ENCODE data around the gene ALKBH5.

The ALKBH5 gene

GRCh38 chr17:18158022-18158600 lies 25.5 kb upstream of the ALKBH5 start:
- no peak for DNase-seq (ENCODE audit: low spot score)
- FAIRE-seq, result no peak

- DNase-seq (ENCODE audit: low spot score) (no peak), FAIRE-seq (no peak)
These were observed 24.0 kb upstream of the ALKBH5 start for GRCh38 chr17:18159551-18160120.

- FAIRE-seq (no peak), DNase-seq (ENCODE audit: low spot score) (no peak)
These were observed 23.3 kb upstream of the ALKBH5 start for GRCh38 chr17:18160128-18160856.

GRCh38 chr17:18161207-18162145 lies 22.2 kb upstream of the ALKBH5 start:
- DNase-seq (ENCODE audit: low spot score), result no peak
- no peak for FAIRE-seq

GRCh38 chr17:18163547-18163946 lies 20.1 kb upstream of the ALKBH5 start:
- FAIRE-seq (no peak), DNase-seq (ENCODE audit: low spot score) (no peak)

- FAIRE-seq (no peak), DNase-seq (ENCODE audit: low spot score) (no peak)
These were observed 16.7 kb upstream of the ALKBH5 start for GRCh38 chr17:18166894-18167293.

- no peak for DNase-seq (ENCODE audit: low spot score)
- FAIRE-seq, result no peak
These were observed 16.2 kb upstream of the ALKBH5 start for GRCh38 chr17:18167421-18167820.

- DNase-seq (ENCODE audit: low spot score) (no peak), FAIRE-seq (no peak)
These were observed 10.9 kb upstream of the ALKBH5 start for GRCh38 chr17:18172531-18173278.

GRCh38 chr17:18173740-18174139 lies 9.9 kb upstream of the ALKBH5 start:
- FAIRE-seq, result no peak
- no peak for DNase-seq (ENCODE audit: low spot score)

GRCh38 chr17:18176176-18176575 lies 7.5 kb upstream of the ALKBH5 start:
- FAIRE-seq (no peak), DNase-seq (ENCODE audit: low spot score) (no peak)

GRCh38 chr17:18177133-18177532 lies 6.5 kb upstream of the ALKBH5 start:
- no peak for FAIRE-seq
- no peak for DNase-seq (ENCODE audit: low spot score)

- DNase-seq (ENCODE audit: low spot score), result no peak
- FAIRE-seq, result no peak
These were observed 5.9 kb upstream of the ALKBH5 start for GRCh38 chr17:18177722-18178121.

- FAIRE-seq, result no peak
- no peak for DNase-seq (ENCODE audit: low spot score)
These were observed 4.4 kb upstream of the ALKBH5 start for GRCh38 chr17:18179196-18179595.

GRCh38 chr17:18179804-18180203 lies 3.8 kb upstream of the ALKBH5 start:
- FAIRE-seq (no peak), DNase-seq (ENCODE audit: low spot score) (no peak)

GRCh38 chr17:18181358-18181757 lies 2.3 kb upstream of the ALKBH5 start:
- FAIRE-seq, result no peak
- DNase-seq (ENCODE audit: low spot score), result no peak

- no peak for FAIRE-seq
- no peak for DNase-seq (ENCODE audit: low spot score)
These were observed 1.3 kb upstream of the ALKBH5 start for GRCh38 chr17:18182110-18182977.

GRCh38 chr17:18182978-18183333 lies 672 bp upstream of the ALKBH5 start:
- peak; percentile 56 for DNase-seq (ENCODE audit: low spot score)
- no peak for FAIRE-seq

GRCh38 chr17:18184143-18185031 lies 759 bp downstream of the ALKBH5 start:
- DNase-seq (ENCODE audit: low spot score), result no peak
- FAIRE-seq, result no peak

GRCh38 chr17:18185391-18185790 lies 1.8 kb downstream of the ALKBH5 start:
- FAIRE-seq (no peak), DNase-seq (ENCODE audit: low spot score) (no peak)

Data from RCC 7860 (cell line).